SK-N-SH treated with all-trans-retinoic acid at 6 μM for 48 hours (cell line): ENCODE measurements around the gene SFXN5.

ENCODE experiments used
- ATAC-seq: fragments of 200-7000 bp; cut with Tn5 transposase; 3 replicates; pipeline ENCODE4 v1.9.1; 2020; ENCODE audit warnings: mild to moderate bottlenecking, moderate library complexity
- CREB5 ChIP-seq: fragments of 250-450 bp; sonication (Bioruptor Pico); IDR thresholded peaks from 2 replicates; pipeline ENCODE4 v1.5.1; 2020; ENCODE audit warnings: low read depth, mild to moderate bottlenecking, moderate library complexity
- CSDC2 ChIP-seq: fragments of 250-450 bp; sonication (Bioruptor Pico); IDR thresholded peaks from 2 replicates; pipeline ENCODE4 v1.5.0; 2020; ENCODE audit warnings: mild to moderate bottlenecking, moderate library complexity
- CSRNP3 ChIP-seq: fragments of 250-450 bp; sonication (Bioruptor Pico); IDR thresholded peaks from 2 replicates; pipeline ENCODE4 v1.5.1; 2021; ENCODE audit warnings: mild to moderate bottlenecking, moderate library complexity
- ESRRG ChIP-seq: fragments of 250-450 bp; sonication (Bioruptor Pico); IDR thresholded peaks from 2 replicates; pipeline ENCODE4 v1.6.1; 2021; ENCODE audit warnings: mild to moderate bottlenecking
- ISL1 ChIP-seq: fragments of 250-450 bp; sonication (Bioruptor Pico); IDR thresholded peaks from 2 replicates; pipeline ENCODE4 v2.1.2; 2022; ENCODE audit warnings: mild to moderate bottlenecking, moderate library complexity
- OSR1 ChIP-seq: fragments of 250-450 bp; sonication (Bioruptor Pico); IDR thresholded peaks from 2 replicates; pipeline ENCODE4 v1.8.0; 2022; ENCODE audit warnings: moderate library complexity, mild to moderate bottlenecking, inconsistent platforms
- PATZ1 ChIP-seq: fragments of 250-450 bp; sonication (Bioruptor Pico); IDR thresholded peaks from 2 replicates; pipeline ENCODE4 v1.8.0; 2020; ENCODE audit warnings: mild to moderate bottlenecking, moderate library complexity, borderline replicate concordance
- POU6F1 ChIP-seq: fragments of 250-450 bp; sonication (Bioruptor Pico); IDR thresholded peaks from 2 replicates; pipeline ENCODE4 v1.8.0; 2021; ENCODE audit warnings: low read depth, mild to moderate bottlenecking, moderate library complexity, borderline replicate concordance
- PPARA ChIP-seq: fragments of 250-450 bp; sonication (Bioruptor Pico); IDR thresholded peaks from 2 replicates; pipeline ENCODE4 v1.5.0; 2020; ENCODE audit warnings: mild to moderate bottlenecking, borderline replicate concordance
- RARB ChIP-seq: fragments of 250-450 bp; sonication (Bioruptor Pico); IDR thresholded peaks from 2 replicates; pipeline ENCODE4 v1.8.0; 2021; ENCODE audit warnings: mild to moderate bottlenecking, moderate library complexity
- SNAI2 ChIP-seq: fragments of 250-450 bp; sonication (Bioruptor Pico); IDR thresholded peaks from 2 replicates; pipeline ENCODE4 v1.5.0; 2020; ENCODE audit warnings: mild to moderate bottlenecking, moderate library complexity
- TCF4 ChIP-seq: fragments of 250-450 bp; sonication (Bioruptor Pico); IDR thresholded peaks from 2 replicates; pipeline ENCODE4 v1.8.0; 2021; ENCODE audit warnings: mild to moderate bottlenecking, moderate library complexity, borderline replicate concordance
- TSHZ2 ChIP-seq: fragments of 250-450 bp; sonication (Bioruptor Pico); IDR thresholded peaks from 2 replicates; pipeline ENCODE4 v1.5.0; 2020; ENCODE audit warnings: mild to moderate bottlenecking, moderate library complexity
- ZC3H10 ChIP-seq: fragments of 250-450 bp; sonication (Bioruptor Pico); IDR thresholded peaks from 2 replicates; pipeline ENCODE4 v1.5.1; 2021; ENCODE audit warnings: mild to moderate bottlenecking, moderate library complexity
- ZNF70 ChIP-seq: fragments of 450-650 bp; formaldehyde crosslinking; IDR thresholded peaks from 2 replicates; pipeline ENCODE4 v1.5.0; 2020; ENCODE audit warnings: mild to moderate bottlenecking, moderate library complexity

Gene SFXN5

GRCh38 chr2:73004466-73004865, 67.0 kb downstream of the SFXN5 start:
- TF ChIP-seq OSR1 (CRISPR knock-in tag) (no peak), CSRNP3 (CRISPR knock-in tag) (no peak), POU6F1 (no peak)

GRCh38 chr2:73003027-73003426, 68.5 kb downstream of the SFXN5 start:
- ATAC-seq, result no peak

More at GRCh38 chr2:73004466-73004865, 67.0 kb downstream of the SFXN5 start:
- ATAC-seq, result no peak

GRCh38 chr2:73000808-73001570, 70.5 kb downstream of the SFXN5 start:
- no peak for ATAC-seq
- no peak for TF ChIP-seq TSHZ2 (CRISPR knock-in tag)
- no peak for TF ChIP-seq ZNF70 (CRISPR knock-in tag)
- no peak for TF ChIP-seq ZC3H10 (CRISPR knock-in tag)
- TF ChIP-seq ISL1 (CRISPR knock-in tag), result no peak
- no peak for TF ChIP-seq CSDC2 (CRISPR knock-in tag)
- TF ChIP-seq RARB, result no peak
- TF ChIP-seq SNAI2 (CRISPR knock-in tag), result no peak
- no peak for TF ChIP-seq CREB5 (CRISPR knock-in tag)
- no peak for TF ChIP-seq POU6F1

More at GRCh38 chr2:73003027-73003426, 68.5 kb downstream of the SFXN5 start:
- TF ChIP-seq PPARA (CRISPR knock-in tag) (no peak), CREB5 (CRISPR knock-in tag) (no peak), ISL1 (CRISPR knock-in tag) (no peak), CSDC2 (CRISPR knock-in tag) (no peak), ESRRG (no peak), CSRNP3 (CRISPR knock-in tag) (no peak), PATZ1 (no peak), TCF4 (no peak)
- TF ChIP-seq, all 23 proteins: peak for 0
